GM21825 (cell line): Measurements from ENCODE around the gene PDZD7.
"Not testable (repeated sequence)": the region's sequence is repeated elsewhere in the genome, so short reads cannot be mapped to it uniquely, and the experiment has no call there.

Experiments used
- ATAC-seq: cut with Tn5 transposase; IDR thresholded peaks from one replicate; pipeline ENCODE4 v1.9.1; 2021; ENCODE audit warnings: mild to moderate bottlenecking, moderate library complexity; ENCODE audit not compliant: unreplicated experiment

Gene PDZD7

GRCh38 chr10:100986623-100986951 is 44.3 kb downstream of the PDZD7 start:
- no peak for ATAC-seq

GRCh38 chr10:100985336-100985735 is 45.6 kb downstream of the PDZD7 start:
- no peak for ATAC-seq

- ATAC-seq, result no peak
These were observed 46.2 kb downstream of the PDZD7 start for GRCh38 chr10:100984672-100985177.

GRCh38 chr10:100983868-100984671 is 46.9 kb downstream of the PDZD7 start:
- no peak for ATAC-seq

GRCh38 chr10:100982916-100983830 is 47.8 kb downstream of the PDZD7 start:
- ATAC-seq, result no peak

- no peak for ATAC-seq
These were observed 49.7 kb downstream of the PDZD7 start for GRCh38 chr10:100981178-100981772.

GRCh38 chr10:100980711-100981110 is 50.2 kb downstream of the PDZD7 start:
- ATAC-seq, result no peak

GRCh38 chr10:100980311-100980710 is 50.6 kb downstream of the PDZD7 start:
- ATAC-seq, result no peak

- no peak for ATAC-seq
These were observed 51.1 kb downstream of the PDZD7 start for GRCh38 chr10:100979791-100980272.

- no peak for ATAC-seq
These were observed 52.1 kb downstream of the PDZD7 start for GRCh38 chr10:100978901-100979195.

GRCh38 chr10:100978121-100978900 is 52.6 kb downstream of the PDZD7 start:
- ATAC-seq, result no peak

- no peak for ATAC-seq
These were observed 53.5 kb downstream of the PDZD7 start for GRCh38 chr10:100977436-100977835.

- ATAC-seq, result no peak
These were observed 54.0 kb downstream of the PDZD7 start for GRCh38 chr10:100976906-100977305.

- ATAC-seq, result not testable (repeated sequence)
These were observed 55.5 kb downstream of the PDZD7 start for GRCh38 chr10:100975397-100975796.

- no peak for ATAC-seq
These were observed 57.9 kb downstream of the PDZD7 start for GRCh38 chr10:100972904-100973535.

- ATAC-seq, result no peak
These were observed 58.6 kb downstream of the PDZD7 start for GRCh38 chr10:100972115-100972903.

GRCh38 chr10:100970914-100971811 is 59.8 kb downstream of the PDZD7 start:
- no peak for ATAC-seq
